ENCODE measurements around the gene CHCHD3. TPM values are rescaled to one million over a fixed set of nuclear protein-coding genes. Genes with fewer than 3 reads are reported as not detected.

Gene CHCHD3
- total RNA-seq, 1 donor from 2014 or later = 71.0 TPM

DNA sequence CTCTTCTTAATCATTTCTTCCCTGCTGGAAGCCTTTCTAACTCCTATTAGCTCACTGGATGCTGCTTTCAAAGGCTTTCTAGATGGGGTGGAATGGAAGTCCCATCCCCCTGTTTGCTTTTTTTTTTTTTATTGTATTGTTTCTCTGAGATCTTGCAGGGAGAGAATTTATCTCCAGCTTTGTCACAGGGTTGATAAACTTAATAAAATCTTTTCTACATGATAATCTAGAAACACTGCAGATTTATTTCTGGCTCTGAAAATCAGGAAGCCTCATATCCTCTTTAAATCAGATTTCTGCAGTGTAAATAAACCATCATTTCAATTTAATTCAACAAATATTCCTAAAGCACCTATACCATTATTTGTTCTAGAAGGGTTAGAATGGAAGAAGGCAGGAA, 37.2 kb upstream of the CHCHD3 start:
- H3K36me3 Mint-ChIP-seq = no peaks in the 10 kb centered on the region
- no peaks in the 10 kb centered on the region for H3K9me3 Mint-ChIP-seq
- H3K27ac Mint-ChIP-seq = no peak overlapping the region
- H3K4me1 Mint-ChIP-seq (ENCODE audit: unreplicated experiment) = peaks cover 8% of the 10 kb centered on the region
- H3K4me3 Mint-ChIP-seq = no peak overlapping the region
- DNase-seq (ENCODE audit: extremely low spot score, unreplicated experiment) = no peak
- peaks cover 16% of the 10 kb centered on the region for H3K27me3 Mint-ChIP-seq
- TF ChIP-seq, protein P1, sequence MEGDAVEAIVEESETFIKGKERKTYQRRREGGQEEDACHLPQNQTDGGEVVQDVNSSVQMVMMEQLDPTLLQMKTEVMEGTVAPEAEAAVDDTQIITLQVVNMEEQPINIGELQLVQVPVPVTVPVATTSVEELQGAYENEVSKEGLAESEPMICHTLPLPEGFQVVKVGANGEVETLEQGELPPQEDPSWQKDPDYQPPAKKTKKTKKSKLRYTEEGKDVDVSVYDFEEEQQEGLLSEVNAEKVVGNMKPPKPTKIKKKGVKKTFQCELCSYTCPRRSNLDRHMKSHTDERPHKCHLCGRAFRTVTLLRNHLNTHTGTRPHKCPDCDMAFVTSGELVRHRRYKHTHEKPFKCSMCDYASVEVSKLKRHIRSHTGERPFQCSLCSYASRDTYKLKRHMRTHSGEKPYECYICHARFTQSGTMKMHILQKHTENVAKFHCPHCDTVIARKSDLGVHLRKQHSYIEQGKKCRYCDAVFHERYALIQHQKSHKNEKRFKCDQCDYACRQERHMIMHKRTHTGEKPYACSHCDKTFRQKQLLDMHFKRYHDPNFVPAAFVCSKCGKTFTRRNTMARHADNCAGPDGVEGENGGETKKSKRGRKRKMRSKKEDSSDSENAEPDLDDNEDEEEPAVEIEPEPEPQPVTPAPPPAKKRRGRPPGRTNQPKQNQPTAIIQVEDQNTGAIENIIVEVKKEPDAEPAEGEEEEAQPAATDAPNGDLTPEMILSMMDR (conservative IDR thresholded peaks at IDR 0.05) = no peak

DNA sequence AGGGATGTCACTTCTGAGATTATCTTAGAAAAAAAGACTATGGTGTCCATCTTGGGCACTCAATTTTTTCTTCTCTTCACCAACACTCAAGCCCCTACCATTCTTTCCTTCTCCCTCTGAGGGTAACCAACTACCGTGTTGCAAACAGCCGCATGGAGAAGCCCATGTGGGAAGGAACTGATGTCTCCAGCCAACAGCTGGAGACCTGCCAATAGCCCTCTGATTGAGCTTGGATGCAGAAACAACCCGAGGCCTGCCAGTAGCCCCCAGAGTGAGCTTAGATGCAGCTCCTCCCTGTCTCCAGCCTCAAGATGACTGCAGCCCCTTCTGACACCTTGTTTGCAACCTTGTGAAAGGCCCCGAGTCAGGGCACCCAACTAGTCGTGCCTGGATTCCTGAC, 36.4 kb upstream of the CHCHD3 start:
- Mint-ChIP-seq H3K27ac (no peak overlapping the region), H3K4me1 (ENCODE audit: unreplicated experiment) (peaks cover 8% of the 10 kb centered on the region), H3K27me3 (peaks cover 21% of the 10 kb centered on the region), H3K4me3 (no peak overlapping the region), H3K9me3 (no peaks in the 10 kb centered on the region), H3K36me3 (no peaks in the 10 kb centered on the region)
- DNase-seq (ENCODE audit: extremely low spot score, unreplicated experiment) = no peak
- TF ChIP-seq, protein P1 (conservative IDR thresholded peaks at IDR 0.05) = no peak

DNA sequence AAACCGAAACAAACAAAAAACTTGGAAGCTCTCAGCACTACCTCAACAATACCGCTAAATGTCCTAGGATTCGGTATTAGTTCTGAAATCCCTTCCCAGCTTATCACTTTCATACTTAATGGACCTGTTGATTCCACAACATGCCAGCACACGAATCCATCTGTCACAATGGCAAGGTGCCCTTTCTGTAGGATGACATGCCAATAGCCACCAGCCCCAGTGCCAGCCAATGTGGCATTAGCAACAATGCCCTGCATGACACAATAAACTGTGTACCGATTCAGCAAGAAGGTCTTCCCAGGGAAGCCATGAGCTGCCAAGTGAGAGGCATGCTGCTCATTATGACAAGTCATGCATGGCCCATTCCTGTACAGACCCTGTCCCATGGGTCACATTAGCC, 35.6 kb upstream of the CHCHD3 start:
- Mint-ChIP-seq H3K27ac (no peak overlapping the region), H3K9me3 (no peaks in the 10 kb centered on the region), H3K4me3 (no peak overlapping the region), H3K27me3 (peaks cover 27% of the 10 kb centered on the region), H3K36me3 (no peaks in the 10 kb centered on the region), H3K4me1 (ENCODE audit: unreplicated experiment) (peaks cover 8% of the 10 kb centered on the region)
- TF ChIP-seq, protein P1 (conservative IDR thresholded peaks at IDR 0.05) = no peak
- no peak for DNase-seq (ENCODE audit: extremely low spot score, unreplicated experiment)

DNA sequence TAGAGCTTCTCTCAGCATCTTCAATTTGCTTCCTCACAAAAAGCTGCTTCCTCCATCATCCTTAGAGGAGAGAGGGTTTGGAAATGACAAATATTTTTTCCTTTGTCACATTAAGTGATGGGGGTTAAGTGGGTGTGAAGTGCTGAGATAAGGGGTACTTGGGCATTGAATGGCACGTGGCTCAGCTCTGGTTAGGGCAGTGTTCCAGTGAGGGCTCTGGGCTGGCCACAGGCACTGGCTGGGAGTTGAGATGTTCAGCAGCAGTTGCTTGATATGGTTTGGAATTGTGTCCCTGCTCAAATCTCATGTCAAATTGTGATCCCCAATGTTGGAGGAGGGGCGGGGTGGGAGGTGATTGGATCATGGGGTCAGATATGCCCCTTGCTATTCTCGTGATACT, 33.7 kb upstream of the CHCHD3 start:
- Mint-ChIP-seq H3K36me3 (peaks cover 3% of the 10 kb centered on the region), H3K9me3 (no peaks in the 10 kb centered on the region), H3K27me3 (peaks cover 31% of the 10 kb centered on the region), H3K4me1 (ENCODE audit: unreplicated experiment) (peaks cover 8% of the 10 kb centered on the region), H3K4me3 (no peak overlapping the region), H3K27ac (no peak overlapping the region)
- DNase-seq (ENCODE audit: extremely low spot score, unreplicated experiment) = no peak
- TF ChIP-seq, protein P1 (conservative IDR thresholded peaks at IDR 0.05) = no peak

DNA sequence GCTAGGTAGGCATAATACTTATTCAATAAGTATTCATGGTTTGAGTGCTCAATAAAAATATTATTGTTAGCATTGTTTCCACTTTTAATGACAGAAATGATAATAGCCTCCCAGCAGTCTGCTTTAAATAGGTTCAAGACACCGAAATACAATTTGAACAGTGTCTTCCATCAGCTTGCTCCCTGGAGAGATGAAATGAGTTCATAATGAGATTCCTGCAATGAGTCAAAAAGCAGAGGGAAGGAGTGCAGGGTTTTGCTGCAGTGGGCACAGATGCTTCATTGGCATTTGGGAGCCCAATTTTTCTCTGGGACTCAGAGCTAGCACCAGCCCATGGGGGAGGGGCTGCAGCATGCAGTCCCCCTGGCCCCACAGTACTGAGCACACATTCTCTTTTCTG, 32.6 kb upstream of the CHCHD3 start:
- no peak overlapping the region for H3K4me3 Mint-ChIP-seq
- H3K4me1 Mint-ChIP-seq (ENCODE audit: unreplicated experiment) = peaks cover 8% of the 10 kb centered on the region
- no peaks in the 10 kb centered on the region for H3K9me3 Mint-ChIP-seq
- TF ChIP-seq, protein P1 (conservative IDR thresholded peaks at IDR 0.05) = no peak
- H3K27me3 Mint-ChIP-seq = peaks cover 31% of the 10 kb centered on the region
- H3K27ac Mint-ChIP-seq = no peak overlapping the region
- DNase-seq (ENCODE audit: extremely low spot score, unreplicated experiment) = no peak
- peaks cover 3% of the 10 kb centered on the region for H3K36me3 Mint-ChIP-seq

DNA sequence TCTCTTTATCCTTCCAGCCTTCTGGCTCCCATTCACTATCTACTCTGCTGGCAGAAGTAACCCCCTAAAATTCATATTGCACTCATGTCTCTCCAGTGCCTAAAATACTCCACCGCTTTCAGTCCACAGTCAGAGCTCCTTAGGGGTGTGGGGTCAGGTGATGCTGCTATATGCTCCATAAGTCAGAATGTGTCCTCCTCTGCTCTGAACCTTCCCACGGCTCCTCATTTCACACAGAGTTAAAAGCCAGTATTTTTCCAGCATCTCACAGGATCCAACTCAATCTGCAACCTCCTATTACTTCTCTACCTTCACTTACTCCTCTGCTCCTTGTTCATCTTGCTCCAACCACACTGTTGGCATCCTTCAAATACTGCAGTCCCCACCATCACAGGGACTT, 31.1 kb upstream of the CHCHD3 start:
- H3K9me3 Mint-ChIP-seq = peaks cover 6% of the 10 kb centered on the region
- peaks cover 3% of the 10 kb centered on the region for H3K36me3 Mint-ChIP-seq
- H3K4me1 Mint-ChIP-seq (ENCODE audit: unreplicated experiment) = peaks cover 8% of the 10 kb centered on the region
- H3K27me3 Mint-ChIP-seq = peaks cover 31% of the 10 kb centered on the region
- no peak overlapping the region for H3K27ac Mint-ChIP-seq
- TF ChIP-seq, protein P1 (conservative IDR thresholded peaks at IDR 0.05) = no peak
- no peak overlapping the region for H3K4me3 Mint-ChIP-seq
- DNase-seq (ENCODE audit: extremely low spot score, unreplicated experiment) = no peak
